Measurements from ENCODE around the gene SNAPC3. TPM values are rescaled to one million over a fixed set of nuclear protein-coding genes. Genes with fewer than 3 reads are reported as not detected.

Gene SNAPC3
- total and polyA plus RNA-seq, 4 donors = 46.3 to 74.3 (median 49.3) TPM

GRCh38 chr9:15501179-15501578 lies 78.5 kb downstream of the SNAPC3 start:
- Histone ChIP-seq H3K4me3 (ENCODE audit: low read depth, low read length) (no peak overlapping the region), H3K9me3 (ENCODE audit: control insufficient read depth, insufficient read depth, low read length) (no peaks in the 10 kb centered on the region), H3K27me3 (ENCODE audit: control insufficient read depth, insufficient read depth, low read length) (no peaks in the 10 kb centered on the region), H3K27ac (ENCODE audit: low read depth, low read length) (no peak overlapping the region), H3K4me1 (ENCODE audit: control insufficient read depth, insufficient read depth, low read length) (no peaks in the 10 kb centered on the region), H3K36me3 (ENCODE audit: control insufficient read depth, insufficient read depth, low read length) (peaks cover 28% of the 10 kb centered on the region)
- WGBS (ENCODE audit: insufficient coverage) = 54% methylated on average over 2 of the region's 6 CpGs
- DNase-seq (ENCODE audit: low read depth in 4 of 6, low spot score in 6 of 6) = no peak

GRCh38 chr9:15501803-15502202 lies 79.1 kb downstream of the SNAPC3 start:
- 100% methylated on average over 3 of the region's 5 CpGs for WGBS (ENCODE audit: insufficient coverage)
- Histone ChIP-seq H3K9me3 (ENCODE audit: control insufficient read depth, insufficient read depth, low read length) (no peaks in the 10 kb centered on the region), H3K27me3 (ENCODE audit: control insufficient read depth, insufficient read depth, low read length) (no peaks in the 10 kb centered on the region), H3K4me1 (ENCODE audit: control insufficient read depth, insufficient read depth, low read length) (no peaks in the 10 kb centered on the region), H3K4me3 (ENCODE audit: low read depth, low read length) (no peak overlapping the region), H3K36me3 (ENCODE audit: control insufficient read depth, insufficient read depth, low read length) (peaks cover 28% of the 10 kb centered on the region), H3K27ac (ENCODE audit: low read depth, low read length) (no peak overlapping the region)
- DNase-seq (ENCODE audit: low read depth in 4 of 6, low spot score in 6 of 6) = no peak

DNA sequence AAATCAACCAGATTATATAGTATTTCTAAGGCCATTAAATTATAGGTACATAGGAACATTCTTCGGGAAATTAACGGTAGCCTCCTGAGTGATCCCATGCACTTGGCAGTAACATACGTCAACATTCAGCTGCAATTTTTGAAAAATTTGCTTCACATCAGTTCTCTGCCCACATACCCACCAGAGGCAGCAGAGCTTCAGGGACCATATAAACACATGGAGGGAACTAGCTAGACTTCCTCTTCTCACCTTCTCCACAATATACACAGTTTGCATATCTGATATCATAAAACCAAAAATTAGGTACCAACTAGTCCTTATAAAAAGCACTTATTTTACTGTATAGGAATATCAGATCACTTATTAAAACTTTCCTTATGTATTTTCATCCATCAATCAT lies 83.2 kb downstream of the SNAPC3 start:
- no peak overlapping the region for H3K27ac ChIP-seq (ENCODE audit: low read depth, low read length)
- 92% methylated on average over 2 of the region's 3 CpGs for WGBS (ENCODE audit: insufficient coverage)
- no peaks in the 10 kb centered on the region for H3K9me3 ChIP-seq (ENCODE audit: control insufficient read depth, insufficient read depth, low read length)
- H3K36me3 ChIP-seq (ENCODE audit: control insufficient read depth, insufficient read depth, low read length) = peaks cover 17% of the 10 kb centered on the region
- no peaks in the 10 kb centered on the region for H3K4me1 ChIP-seq (ENCODE audit: control insufficient read depth, insufficient read depth, low read length)
- no peaks in the 10 kb centered on the region for H3K27me3 ChIP-seq (ENCODE audit: control insufficient read depth, insufficient read depth, low read length)
- no peak overlapping the region for H3K4me3 ChIP-seq (ENCODE audit: low read depth, low read length)
- DNase-seq (ENCODE audit: low read depth in 4 of 6, low spot score in 6 of 6) = no peak

- H3K27ac ChIP-seq (ENCODE audit: low read depth, low read length) = peak overlapping the region; percentile 84
- H3K36me3 ChIP-seq (ENCODE audit: control insufficient read depth, insufficient read depth, low read length) = no peaks in the 10 kb centered on the region
- peaks cover 3% of the 10 kb centered on the region for H3K4me1 ChIP-seq (ENCODE audit: control insufficient read depth, insufficient read depth, low read length)
- H3K27me3 ChIP-seq (ENCODE audit: control insufficient read depth, insufficient read depth, low read length) = no peaks in the 10 kb centered on the region
- peak in 4 of 6 donors; percentile 22 to 80 (median 58) for DNase-seq (ENCODE audit: low read depth in 4 of 6, low spot score in 6 of 6)
- no peaks in the 10 kb centered on the region for H3K9me3 ChIP-seq (ENCODE audit: control insufficient read depth, insufficient read depth, low read length)
- 0% methylated on average over 56 of the region's 76 CpGs for WGBS (ENCODE audit: insufficient coverage)
- H3K4me3 ChIP-seq (ENCODE audit: low read depth, low read length) = peak overlapping the region; percentile 83
Observed at GRCh38 chr9:15509931-15510788, 87.5 kb downstream of the SNAPC3 start.

- WGBS (ENCODE audit: insufficient coverage) = under 1% methylated on average over 68 of the region's 72 CpGs
- H3K4me1 ChIP-seq (ENCODE audit: control insufficient read depth, insufficient read depth, low read length) = peaks cover 3% of the 10 kb centered on the region
- H3K9me3 ChIP-seq (ENCODE audit: control insufficient read depth, insufficient read depth, low read length) = no peaks in the 10 kb centered on the region
- DNase-seq (ENCODE audit: low read depth in 4 of 6, low spot score in 6 of 6) = peak; percentile 72 to 98 (median 85)
- H3K27me3 ChIP-seq (ENCODE audit: control insufficient read depth, insufficient read depth, low read length) = no peaks in the 10 kb centered on the region
- no peaks in the 10 kb centered on the region for H3K36me3 ChIP-seq (ENCODE audit: control insufficient read depth, insufficient read depth, low read length)
- peak within 1 kb of the TSS; percentile 96 for H3K27ac ChIP-seq (ENCODE audit: low read depth, low read length)
- peak within 1 kb of the TSS; percentile 83 for H3K4me3 ChIP-seq (ENCODE audit: low read depth, low read length)
Observed at GRCh38 chr9:15510789-15511575, 88.3 kb downstream of the SNAPC3 start, which contains the start of gene PSIP1. Gene PSIP1, minus strand, starts transcription at chr9:15510970. Its CDS starts 782 bp downstream, at chr9:15510188.

Small RNA genes within 50 kb of the gene (small RNA-seq; reads per million reads assigned to genes)
- gene RNU6-319P (ENCODE audit: low replicate concordance) = not detected

Other genes starting within 250 kb of the SNAPC3 start
- 10 to 100 TPM; 13.6 to 25.2 TPM for gene TTC39B, start 115.7 kb upstream of the SNAPC3 start, total RNA-seq
- gene TTC39B, start 115.7 kb upstream of the SNAPC3 start, polyA plus RNA-seq (ENCODE audit: insufficient read length in 2 of 2) = 1 to 10 TPM; 5.3 to 6.5 TPM
- 100 to 1,000 TPM; 114 to 118 TPM for gene PSIP1, start 88.1 kb downstream of the SNAPC3 start, total RNA-seq
- gene PSIP1, start 88.1 kb downstream of the SNAPC3 start, polyA plus RNA-seq (ENCODE audit: insufficient read length in 2 of 2) = 100 to 1,000 TPM; 209 to 270 TPM
- gene CCDC171, start 130.2 kb downstream of the SNAPC3 start, total RNA-seq = 10 to 100 TPM; 23.6 to 28.3 TPM
- 10 to 100 TPM in 1 of 2 donors, 1 to 10 TPM in 1; 3.3 to 10.7 TPM for gene CCDC171, start 130.2 kb downstream of the SNAPC3 start, polyA plus RNA-seq (ENCODE audit: insufficient read length in 2 of 2)

All from spinal cord (tissue), 10 donors.